BLaER1 (cell line): ENCODE measurements around the gene CPNE7.
A peak's percentile ranks its signal among the peaks of the same experiment; 100 is the strongest.
"Not testable (repeated sequence)": the region's sequence is repeated elsewhere in the genome, so short reads cannot be mapped to it uniquely, and the experiment has no call there.

Experiments
- H3K27ac ChIP-seq: shearing (Covaris generic); formaldehyde crosslinking; 2 replicates; pipeline ENCODE4 v1.8.1; 2022
- H3K27me3 ChIP-seq: shearing (Covaris generic); formaldehyde crosslinking; 2 replicates; pipeline ENCODE4 v1.8.1; 2022
- H3K36me3 ChIP-seq: shearing (Covaris generic); formaldehyde crosslinking; 2 replicates; pipeline ENCODE4 v1.8.1; 2022
- H3K4me1 ChIP-seq: shearing (Covaris generic); formaldehyde crosslinking; 2 replicates; pipeline ENCODE4 v1.8.1; 2022
- H3K4me2 ChIP-seq: shearing (Covaris generic); formaldehyde crosslinking; 2 replicates; pipeline ENCODE4 v1.8.1; 2022
- H3K4me3 ChIP-seq: shearing (Covaris generic); formaldehyde crosslinking; 2 replicates; pipeline ENCODE4 v1.8.1; 2022
- H3K9ac ChIP-seq: shearing (Covaris generic); formaldehyde crosslinking; 2 replicates; pipeline ENCODE4 v1.8.1; 2022
- H3K9me3 ChIP-seq: shearing (Covaris generic); formaldehyde crosslinking; 2 replicates; pipeline ENCODE4 v1.8.1; 2022
- H4K20me1 ChIP-seq: shearing (Covaris generic); formaldehyde crosslinking; 2 replicates; pipeline ENCODE4 v1.8.1; 2022
- Cebpa-rat ChIP-seq: shearing (Covaris generic); IDR thresholded peaks from 2 replicates; pipeline ENCODE4 v1.8.1; 2022

Gene CPNE7

DNA sequence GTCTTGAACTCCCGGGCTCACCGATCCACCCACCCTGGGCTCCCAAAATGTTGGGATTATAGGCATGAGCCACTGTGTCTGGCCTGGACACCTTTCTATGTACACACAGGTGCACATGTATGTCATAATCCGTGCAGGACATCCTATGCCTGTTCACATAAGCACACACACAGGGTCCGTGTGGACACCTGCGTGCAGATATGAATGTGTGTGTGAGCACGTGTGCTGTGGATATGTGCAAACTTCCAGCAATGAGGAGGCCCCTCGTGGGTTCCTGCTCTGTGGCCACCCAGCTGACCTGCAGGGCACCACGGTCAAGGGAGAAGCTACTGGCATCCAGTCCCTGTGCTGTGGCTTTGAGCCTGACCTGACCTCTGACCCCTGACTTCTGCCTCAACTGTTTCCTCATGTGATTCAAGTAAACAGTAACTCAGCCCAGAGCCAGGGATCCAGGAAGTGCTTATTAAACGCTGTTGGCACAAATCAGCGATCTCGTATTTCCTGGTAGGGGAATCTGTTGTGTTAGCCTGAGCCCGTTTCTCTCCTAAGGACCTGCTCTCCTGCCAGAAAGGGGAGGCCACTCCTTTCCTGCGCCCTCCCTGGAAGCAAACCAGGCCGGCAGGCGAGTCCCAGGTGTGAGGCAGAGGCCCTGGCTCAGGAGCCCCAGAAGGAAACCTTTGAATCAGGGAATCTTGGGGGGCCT, 6.5 kb downstream of the CPNE7 start:
- H3K4me1 ChIP-seq = peaks cover 38% of the 10 kb centered on the region
- H3K27me3 ChIP-seq = no peaks in the 10 kb centered on the region
- peaks cover 83% of the 10 kb centered on the region for H3K36me3 ChIP-seq
- H4K20me1 ChIP-seq = peaks cover 44% of the 10 kb centered on the region
- peaks cover 9% of the 10 kb centered on the region for H3K9me3 ChIP-seq
- 0 out of 2 replicates have a peak overlapping the region, but pooled peaks have one; percentile 38 for H3K9ac ChIP-seq
- 0 out of 2 replicates have a peak overlapping the region, but pooled peaks have one; percentile 13 for H3K27ac ChIP-seq
- no peak overlapping the region for H3K4me3 ChIP-seq
- TF ChIP-seq Cebpa-rat = no peak
- H3K4me2 ChIP-seq = peak overlapping the region; percentile 26; the same call in 1 of the 2 replicates

- Histone ChIP-seq H3K4me1 (peaks cover 33% of the 10 kb centered on the region), H4K20me1 (peaks cover 44% of the 10 kb centered on the region), H3K9ac (no peak overlapping the region), H3K9me3 (peaks cover 9% of the 10 kb centered on the region), H3K4me2 (peak overlapping the region; percentile 26; the same call in 1 of the 2 replicates), H3K4me3 (no peak overlapping the region), H3K27me3 (no peaks in the 10 kb centered on the region), H3K36me3 (peaks cover 80% of the 10 kb centered on the region), H3K27ac (no peak overlapping the region)
- no peak for TF ChIP-seq Cebpa-rat
These were observed 7.1 kb downstream of the CPNE7 start for GRCh38 chr16:89582614-89583196.

GRCh38 chr16:89583197-89583894, 7.8 kb downstream of the CPNE7 start:
- H3K36me3 ChIP-seq = peaks cover 80% of the 10 kb centered on the region

DNA sequence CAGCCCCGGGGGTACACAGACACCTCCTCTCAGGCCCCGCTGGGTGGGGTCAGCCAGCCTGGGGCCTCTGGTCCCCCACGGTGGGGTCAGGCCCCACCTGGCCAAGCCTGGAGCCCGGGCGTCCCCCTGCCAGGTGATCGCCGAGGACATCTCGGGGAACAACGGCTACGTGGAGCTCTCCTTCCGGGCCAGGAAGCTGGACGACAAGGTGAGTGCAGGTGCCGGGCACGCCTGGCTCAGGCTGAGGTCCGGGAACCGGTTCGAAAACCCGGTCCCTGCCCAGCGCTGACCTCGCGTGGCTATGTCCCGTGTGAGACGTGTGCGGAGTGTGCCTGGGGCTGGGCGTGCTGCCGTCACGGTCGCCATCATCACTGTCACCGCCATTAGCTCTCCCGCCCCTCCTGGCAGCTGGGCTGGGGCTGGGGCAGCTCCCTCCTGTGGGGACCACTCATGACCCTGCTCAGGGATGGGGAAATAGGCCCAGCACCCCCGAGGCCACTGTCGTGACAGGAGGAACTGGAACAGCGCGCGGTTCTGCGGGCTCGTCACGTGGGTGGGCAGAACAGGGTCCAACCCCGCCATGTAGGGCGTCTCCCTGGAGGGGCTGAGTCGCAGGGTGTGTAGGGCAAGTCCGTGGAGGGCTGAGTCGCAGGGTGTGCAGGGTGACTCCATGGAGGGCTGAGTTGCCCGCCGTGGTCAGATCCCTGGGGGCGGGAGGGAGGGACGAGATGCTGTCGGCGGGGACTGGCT, 8.5 kb downstream of the CPNE7 start:
- H3K4me2 ChIP-seq = peak overlapping the region; percentile 91
- no peak for TF ChIP-seq Cebpa-rat
- no peak overlapping the region for H3K9ac ChIP-seq
- peaks cover 33% of the 10 kb centered on the region for H3K4me1 ChIP-seq
- H3K9me3 ChIP-seq = peaks cover 6% of the 10 kb centered on the region
- no peaks in the 10 kb centered on the region for H3K27me3 ChIP-seq
- H3K36me3 ChIP-seq = peaks cover 80% of the 10 kb centered on the region
- no peak overlapping the region for H3K4me3 ChIP-seq
- H4K20me1 ChIP-seq = peaks cover 44% of the 10 kb centered on the region
- no peak overlapping the region for H3K27ac ChIP-seq

More at GRCh38 chr16:89583197-89583894, 7.8 kb downstream of the CPNE7 start:
- H4K20me1 ChIP-seq = peaks cover 44% of the 10 kb centered on the region
- peaks cover 33% of the 10 kb centered on the region for H3K4me1 ChIP-seq
- H3K9me3 ChIP-seq = peaks cover 9% of the 10 kb centered on the region
- H3K27me3 ChIP-seq = no peaks in the 10 kb centered on the region
- no peak overlapping the region for H3K27ac ChIP-seq
- no peak overlapping the region for H3K4me3 ChIP-seq
- H3K9ac ChIP-seq = no peak overlapping the region
- peak overlapping the region; percentile 91 for H3K4me2 ChIP-seq
- no peak for TF ChIP-seq Cebpa-rat

DNA sequence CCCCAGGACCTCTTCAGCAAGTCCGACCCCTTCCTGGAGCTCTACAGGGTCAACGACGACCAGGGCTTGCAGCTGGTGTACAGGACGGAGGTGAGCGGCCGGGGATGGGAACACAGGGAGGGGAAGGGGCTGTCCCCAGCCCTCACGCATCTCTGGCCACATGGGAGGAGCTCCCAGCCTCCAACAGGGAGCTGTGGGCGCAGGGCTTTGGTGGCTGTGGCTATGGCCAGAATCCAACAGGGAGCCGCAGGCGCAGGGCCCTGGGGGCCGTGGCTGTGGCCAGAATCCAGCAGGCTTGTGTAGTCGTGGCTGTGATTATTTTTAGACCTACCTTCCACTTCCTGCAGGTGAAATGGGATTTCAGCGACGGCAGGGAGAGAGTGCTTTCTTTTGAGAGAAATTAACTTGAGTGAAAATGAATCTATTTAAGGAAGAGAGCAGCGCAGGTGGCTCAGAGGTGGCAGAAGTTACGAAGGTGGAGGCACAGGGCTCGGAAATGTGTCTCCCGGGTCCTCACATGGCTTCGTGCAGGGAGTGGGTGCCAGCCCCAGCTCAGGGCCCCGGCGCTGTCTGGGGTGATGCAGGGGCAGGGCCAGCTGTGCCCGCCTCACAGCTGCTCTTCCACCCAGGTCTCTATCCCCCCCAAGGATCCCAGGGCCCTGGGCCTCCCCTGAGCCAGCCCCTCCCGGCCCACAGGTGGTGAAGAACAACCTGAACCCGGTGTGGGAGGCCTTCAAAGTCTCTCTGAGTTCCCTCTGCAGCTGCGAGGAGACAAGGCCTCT, 9.4 kb downstream of the CPNE7 start:
- Histone ChIP-seq H3K4me2 (peak overlapping the region; percentile 91), H3K9ac (peak overlapping the region; percentile 10; the same call in 1 of the 2 replicates), H3K27ac (0 out of 2 replicates have a peak overlapping the region, but pooled peaks have one; percentile 35), H3K4me1 (peaks cover 33% of the 10 kb centered on the region), H3K9me3 (no peaks in the 10 kb centered on the region), H3K36me3 (peaks cover 82% of the 10 kb centered on the region), H3K4me3 (no peak overlapping the region), H4K20me1 (peaks cover 44% of the 10 kb centered on the region), H3K27me3 (no peaks in the 10 kb centered on the region)
- TF ChIP-seq Cebpa-rat = no peak

- H3K27ac ChIP-seq = no peak overlapping the region
- no peak for TF ChIP-seq Cebpa-rat
These were observed 10.7 kb downstream of the CPNE7 start for GRCh38 chr16:89586218-89586617.

GRCh38 chr16:89586853-89587252, 11.3 kb downstream of the CPNE7 start:
- Histone ChIP-seq H3K36me3 (peaks cover 76% of the 10 kb centered on the region), H3K9me3 (no peaks in the 10 kb centered on the region), H3K27ac (no peak overlapping the region), H3K9ac (no peak overlapping the region), H3K4me3 (no peak overlapping the region), H3K4me2 (no peak overlapping the region), H3K27me3 (no peaks in the 10 kb centered on the region), H4K20me1 (peaks cover 35% of the 10 kb centered on the region), H3K4me1 (peaks cover 31% of the 10 kb centered on the region)
- no peak for TF ChIP-seq Cebpa-rat

More at GRCh38 chr16:89586218-89586617, 10.7 kb downstream of the CPNE7 start:
- Histone ChIP-seq H3K36me3 (peaks cover 78% of the 10 kb centered on the region), H3K27me3 (no peaks in the 10 kb centered on the region), H3K9ac (no peak overlapping the region), H3K9me3 (no peaks in the 10 kb centered on the region), H3K4me2 (no peak overlapping the region), H4K20me1 (peaks cover 41% of the 10 kb centered on the region), H3K4me3 (no peak overlapping the region), H3K4me1 (peaks cover 33% of the 10 kb centered on the region)

GRCh38 chr16:89587676-89588075, 12.1 kb downstream of the CPNE7 start:
- not testable (repeated sequence) for H3K27me3 ChIP-seq, H3K4me3 ChIP-seq, H3K9me3 ChIP-seq, H3K27ac ChIP-seq, H3K9ac ChIP-seq, H3K4me2 ChIP-seq
- peaks cover 23% of the 10 kb centered on the region for H3K4me1 ChIP-seq
- peaks cover 27% of the 10 kb centered on the region for H4K20me1 ChIP-seq
- peaks cover 68% of the 10 kb centered on the region for H3K36me3 ChIP-seq
